COLO668 (cell line): ENCODE data around the gene BICC1.
A peak's percentile ranks its signal among the peaks of the same experiment; 100 is the strongest.

Source experiments
- DNase-seq: peaks from one replicate; lab custom pipeline; 2025; ENCODE audit not compliant: unreplicated experiment; lab: John Stamatoyannopoulos, UW

BICC1 gene

GRCh38 chr10:58512491-58513187 lies at the start of gene BICC1:
TSS of gene BICC1 (plus strand) at chr10:58512872. CDS start at chr10:58513144, 272 bp downstream.
- DNase-seq = peak; percentile 62

GRCh38 chr10:58464956-58465355 lies 47.7 kb upstream of the BICC1 start:
- DNase-seq = no peak

GRCh38 chr10:58465629-58466028 lies 47.0 kb upstream of the BICC1 start:
- DNase-seq = no peak

GRCh38 chr10:58467931-58468635 lies 44.6 kb upstream of the BICC1 start:
- no peak for DNase-seq

- no peak for DNase-seq
These were observed 38.7 kb upstream of the BICC1 start for GRCh38 chr10:58473976-58474375.

- no peak for DNase-seq
These were observed 37.1 kb upstream of the BICC1 start for GRCh38 chr10:58475322-58476277.

GRCh38 chr10:58477122-58477521 lies 35.5 kb upstream of the BICC1 start:
- no peak for DNase-seq

- DNase-seq = no peak
These were observed 34.8 kb upstream of the BICC1 start for GRCh38 chr10:58477902-58478301.

- peak; percentile 0 for DNase-seq
These were observed 33.6 kb upstream of the BICC1 start for GRCh38 chr10:58479045-58479444.

GRCh38 chr10:58480321-58480720 lies 32.4 kb upstream of the BICC1 start:
- DNase-seq = no peak

GRCh38 chr10:58481569-58482109 lies 31.0 kb upstream of the BICC1 start:
- no peak for DNase-seq

- no peak for DNase-seq
These were observed 25.9 kb upstream of the BICC1 start for GRCh38 chr10:58486821-58487220.

- no peak for DNase-seq
These were observed 23.8 kb upstream of the BICC1 start for GRCh38 chr10:58488921-58489320.

GRCh38 chr10:58502956-58503355 lies 9.7 kb upstream of the BICC1 start:
- DNase-seq = no peak

GRCh38 chr10:58508316-58508715 lies 4.4 kb upstream of the BICC1 start:
- DNase-seq = no peak

- no peak for DNase-seq
These were observed 744 bp upstream of the BICC1 start for GRCh38 chr10:58511765-58512490.

GRCh38 chr10:58513188-58514110 lies 777 bp downstream of the BICC1 start:
- peak; percentile 46 for DNase-seq

- no peak for DNase-seq
These were observed 1.6 kb downstream of the BICC1 start for GRCh38 chr10:58514111-58514770.
